Measurements from ENCODE around the gene DCST2. TPM values are rescaled to one million over a fixed set of nuclear protein-coding genes. Genes with fewer than 3 reads are reported as not detected.

DCST2 gene
- total RNA-seq (1 to 10 TPM in 3 of 9 donors, under 1 TPM in 4, not detected in 2; 0.14 to 2.4 (median 0.90) TPM), polyA plus RNA-seq (10 to 100 TPM in 1 of 3 donors, 1 to 10 TPM in 1, under 1 TPM in 1; 0.24 to 15.2 (median 8.5) TPM)
- long read RNA-seq, donor 1, partial matches to known transcripts = 0 of 1 reads
- long read RNA-seq, donor 1, other reads (novel, unspliced or antisense) = 0 of 1 reads
- long read RNA-seq, donor 2, partial matches to known transcripts = 12 of 20 reads
- long read RNA-seq, donor 2, other reads (novel, unspliced or antisense) = 8 of 20 reads
- long read RNA-seq, donor 3 = 0 reads
- long read RNA-seq, donor 4 = 0 reads
- long read RNA-seq, donor 5, partial matches to known transcripts = 0 of 4 reads
- long read RNA-seq, donor 5, other reads (novel, unspliced or antisense) = 4 of 4 reads
- long read RNA-seq, donor 6 = 0 reads
- long read RNA-seq, donor 7 = 0 reads
- long read RNA-seq, donor 8 = 0 reads
- long read RNA-seq, donor 9 = 0 reads
- long read RNA-seq, donor 10 = 0 reads

GRCh38 chr1:155033524-155033923 lies at the start of gene DCST2, which contains the start of gene DCST1:
DCST2 (minus strand) TSS chr1:155033781; CDS start chr1:155033701, 80 bp downstream.
DCST1 (plus strand) TSS chr1:155033824; CDS start chr1:155034037, 213 bp downstream.
- no peaks in the 10 kb centered on the region for H3K9me3 ChIP-seq (replicated peaks in 1 of 3)
- no peaks in the 10 kb centered on the region for H3K27me3 ChIP-seq
- no peaks in the 10 kb centered on the region for H3K4me1 ChIP-seq (replicated peaks in 1 of 2)
- no peak for DNase-seq
- H3K4me3 ChIP-seq = no peak within 1 kb of the TSS
- 95 to 98% (median 96%) methylated on average over 4 to 9 of the region's 9 CpGs for WGBS, 4 donors
- no peak within 1 kb of the TSS for H3K27ac ChIP-seq
- H3K36me3 ChIP-seq (replicated peaks in 1 of 2) = no peaks in the 10 kb centered on the region
- intact Hi-C loops (cut with DNase I) = no loop called here
- no peak for TF ChIP-seq POLR2A (IDR thresholded peaks at IDR 0.05)
- TF ChIP-seq CTCF (IDR thresholded peaks at IDR 0.05) = no peak

GRCh38 chr1:155083052-155083541 lies 49.5 kb upstream of the DCST2 start:
- intact Hi-C loops (cut with DNase I) = loop anchor here in 1 of 2 donors (5.0 kb wide), 1 partner anchor 36 kb away; no protein-coding TSS in a partner anchor
- no peak overlapping the region for H3K4me3 ChIP-seq
- WGBS, 4 donors = 60 to 75% (median 69%) methylated on average over 2 to 6 of the region's 6 CpGs
- DNase-seq = no peak
- H3K4me1 ChIP-seq (replicated peaks in 1 of 2) = peaks cover 39 to 64% of the 10 kb centered on the region in 2 donors
- TF ChIP-seq CTCF (IDR thresholded peaks at IDR 0.05) = no peak
- TF ChIP-seq POLR2A (IDR thresholded peaks at IDR 0.05) = no peak
- H3K36me3 ChIP-seq (replicated peaks in 1 of 2) = no peaks in the 10 kb centered on the region
- H3K27ac ChIP-seq = no peak overlapping the region
- H3K9me3 ChIP-seq (replicated peaks in 1 of 3) = no peaks in the 10 kb centered on the region
- H3K27me3 ChIP-seq = peaks cover 44% of the 10 kb centered on the region

- Histone ChIP-seq H3K9me3 (replicated peaks in 1 of 3) (no peaks in the 10 kb centered on the region), H3K4me1 (replicated peaks in 1 of 2) (peaks cover 39 to 65% of the 10 kb centered on the region in 2 donors), H3K27ac (no peak overlapping the region), H3K36me3 (replicated peaks in 1 of 2) (no peaks in the 10 kb centered on the region), H3K27me3 (peaks cover 44% of the 10 kb centered on the region), H3K4me3 (no peak overlapping the region)
- WGBS, 4 donors = 29 to 53% (median 38%) methylated on average over 13 to 36 of the region's 36 CpGs
- no peak for DNase-seq
- TF ChIP-seq CTCF (IDR thresholded peaks at IDR 0.05) = no peak
- no peak for TF ChIP-seq POLR2A (IDR thresholded peaks at IDR 0.05)
- intact Hi-C loops (cut with DNase I) = loop anchor here in 1 of 2 donors (5.0 kb wide), 1 partner anchor 35 kb away; no protein-coding TSS in a partner anchor
Measured at GRCh38 chr1:155082301-155083051, 48.9 kb upstream of the DCST2 start.
